Activated CD8-positive, alpha-beta memory T cell treated with anti-CD3 and anti-CD28 coated beads, Interleukin-2, amount 50 U/mL, for 48 hours (primary cell): Measurements from ENCODE around the gene PRKN.

Experiments used
- DNase-seq: peaks from one replicate; pipeline ENCODE4 v3.0.0-alpha.2; 2020

Gene PRKN

DNA sequence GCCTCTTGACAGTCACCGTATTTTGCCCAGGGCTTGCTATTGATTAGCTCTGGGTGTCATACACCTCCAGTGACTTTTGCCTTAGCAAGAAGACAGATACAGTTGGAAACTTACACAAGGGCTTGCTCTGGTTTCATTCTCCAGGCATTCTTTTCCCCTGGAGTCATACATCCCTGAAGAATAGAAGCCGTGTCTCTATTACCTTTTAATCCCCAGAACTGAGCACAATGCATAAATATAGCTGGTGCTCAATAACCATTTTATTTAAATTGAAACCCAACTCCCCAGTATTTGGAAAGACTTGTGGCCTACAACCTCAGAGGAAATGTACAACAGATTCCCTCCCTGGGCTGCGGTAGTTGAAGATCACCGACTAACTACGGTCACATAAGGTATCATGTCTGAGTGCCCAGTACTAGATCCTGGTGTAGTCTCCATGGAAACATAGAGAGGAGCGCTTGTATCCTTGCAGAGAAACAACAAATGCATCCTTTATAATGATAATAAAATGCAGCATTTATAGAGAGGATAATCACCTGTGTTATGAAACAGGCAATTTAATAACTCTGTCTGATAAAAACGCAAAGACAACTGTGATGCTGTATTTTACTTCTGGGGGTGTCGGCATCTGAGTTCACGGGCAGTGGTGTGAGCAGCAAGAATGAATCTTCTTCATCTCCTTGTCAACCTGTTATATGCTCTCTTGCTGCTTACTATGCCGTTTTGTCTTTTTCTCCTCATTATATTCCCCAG, 1052.5 kb downstream of the PRKN start:
- DNase-seq = no peak

GRCh38 chr6:161673026-161673425, 1054.5 kb downstream of the PRKN start:
- DNase-seq = no peak

- DNase-seq = no peak
Observed at GRCh38 chr6:161671117-161671516, 1056.4 kb downstream of the PRKN start.

DNA sequence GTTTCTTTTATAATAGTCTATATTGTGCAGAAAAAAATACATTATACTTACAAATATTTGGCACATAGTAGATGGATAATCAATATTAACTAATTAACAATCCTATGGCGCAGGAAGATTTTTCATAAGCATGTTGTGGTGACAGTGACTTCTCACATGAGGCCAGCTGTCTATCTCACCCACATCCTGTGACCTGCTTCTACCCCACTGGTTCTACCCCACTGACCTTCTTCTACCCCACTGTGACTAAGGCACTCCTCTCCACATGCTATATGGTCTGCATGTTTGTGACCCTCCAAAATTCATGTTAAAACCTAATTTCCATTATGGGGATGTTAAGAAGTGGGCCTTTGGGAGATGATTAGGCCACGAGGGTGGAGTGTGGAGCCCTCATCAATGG, 1058.9 kb downstream of the PRKN start:
- no peak for DNase-seq

GRCh38 chr6:161667957-161668356, 1059.6 kb downstream of the PRKN start:
- DNase-seq = no peak

DNA sequence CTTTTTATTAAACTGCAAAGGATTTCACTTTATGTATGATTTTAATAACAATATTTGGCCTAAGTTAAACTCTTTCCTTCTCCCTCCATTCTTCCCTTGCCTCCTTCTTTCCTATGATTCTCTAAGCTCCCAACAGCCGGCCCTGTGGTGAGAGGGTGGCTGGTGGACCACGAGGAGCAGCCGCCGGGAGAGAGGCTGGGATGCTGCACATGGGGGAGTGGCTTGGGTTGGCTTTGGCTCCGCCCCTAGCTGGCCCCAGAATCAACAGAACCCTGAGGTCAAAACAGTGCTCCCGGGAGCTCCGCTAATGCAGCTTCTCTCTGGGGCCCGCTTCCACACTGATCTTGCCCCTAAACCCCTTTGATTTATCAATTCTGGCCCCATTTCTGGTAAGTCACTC, 1063.9 kb downstream of the PRKN start:
- no peak for DNase-seq

- DNase-seq = no peak
Observed at GRCh38 chr6:161660666-161661571, 1066.6 kb downstream of the PRKN start.

- DNase-seq = no peak
Observed at GRCh38 chr6:161658211-161658610, 1069.4 kb downstream of the PRKN start.

- no peak for DNase-seq
Observed at GRCh38 chr6:161654209-161654608, 1073.4 kb downstream of the PRKN start.

- DNase-seq = no peak
Observed at GRCh38 chr6:161651949-161652348, 1075.6 kb downstream of the PRKN start.

- no peak for DNase-seq
Observed at GRCh38 chr6:161649841-161650240, 1077.7 kb downstream of the PRKN start.

GRCh38 chr6:161649068-161649467, 1078.5 kb downstream of the PRKN start:
- DNase-seq = no peak

GRCh38 chr6:161647234-161647633, 1080.3 kb downstream of the PRKN start:
- no peak for DNase-seq

GRCh38 chr6:161644521-161644920, 1083.0 kb downstream of the PRKN start:
- DNase-seq = no peak

DNA sequence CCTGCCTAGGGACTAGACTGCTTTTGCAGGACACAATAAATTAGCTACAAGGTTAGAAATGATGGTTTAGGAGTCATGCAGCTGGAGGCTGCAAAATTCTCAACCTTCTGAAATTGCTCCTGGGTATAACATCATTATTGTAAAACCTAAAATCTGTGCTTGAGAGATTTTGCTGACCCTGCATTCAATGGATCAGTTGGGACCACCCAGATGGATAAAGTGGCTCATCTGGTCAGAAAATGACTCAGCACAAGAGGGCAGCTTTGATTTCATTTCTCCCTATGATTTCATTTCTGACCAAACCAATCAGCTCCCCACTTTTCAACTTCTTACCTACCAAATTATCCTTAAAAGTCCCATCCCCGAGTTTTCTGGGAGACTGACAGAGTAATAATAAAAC, 1086.4 kb downstream of the PRKN start:
- DNase-seq = no peak

GRCh38 chr6:161639772-161640171, 1087.8 kb downstream of the PRKN start:
- no peak for DNase-seq

DNA sequence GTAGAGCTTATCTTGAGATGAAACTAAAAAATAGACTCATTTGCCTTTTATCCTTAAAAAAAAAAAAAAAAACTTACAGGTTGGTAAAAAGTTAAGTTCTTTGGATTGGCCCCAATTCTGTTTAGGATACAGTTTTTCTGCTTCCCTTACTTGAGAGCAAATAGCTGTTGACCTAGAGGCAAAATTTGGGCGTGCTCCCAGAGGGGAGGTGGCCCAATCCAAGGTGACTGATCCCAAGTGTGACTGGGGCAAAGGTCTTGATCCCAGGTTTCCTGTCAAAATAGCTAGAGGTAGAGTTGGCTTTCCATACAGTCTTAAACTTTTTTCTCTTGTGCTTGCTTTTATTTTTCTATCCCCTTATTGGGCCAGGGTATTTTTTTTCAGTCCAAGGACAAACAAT, 1089.9 kb downstream of the PRKN start:
- no peak for DNase-seq

- no peak for DNase-seq
Observed at GRCh38 chr6:161636882-161637430, 1090.6 kb downstream of the PRKN start.

GRCh38 chr6:161635975-161636374, 1091.6 kb downstream of the PRKN start:
- no peak for DNase-seq

GRCh38 chr6:161634916-161635315, 1092.7 kb downstream of the PRKN start:
- no peak for DNase-seq

GRCh38 chr6:161631676-161632194, 1095.8 kb downstream of the PRKN start:
- no peak for DNase-seq

DNA sequence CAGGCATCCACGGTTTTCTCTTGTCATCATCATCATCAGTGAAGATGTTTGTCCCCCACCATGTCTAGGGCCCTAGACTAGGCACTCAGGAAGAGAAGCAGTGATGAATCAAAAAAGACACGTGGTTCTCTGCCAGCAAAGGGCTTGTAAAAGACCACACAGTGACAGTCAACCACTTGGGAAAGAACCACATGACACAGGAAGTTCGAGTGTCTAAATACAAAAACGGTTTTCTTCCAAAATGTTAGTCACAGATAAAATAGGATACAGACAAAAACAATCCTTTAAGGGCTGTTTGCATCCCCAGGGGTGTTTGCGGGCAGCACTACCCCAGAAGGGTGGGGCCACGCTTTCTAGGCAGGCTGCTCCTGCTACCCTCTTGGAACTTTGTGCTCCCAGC, 1096.9 kb downstream of the PRKN start:
- DNase-seq = no peak

- DNase-seq = no peak
Observed at GRCh38 chr6:161626132-161626676, 1101.4 kb downstream of the PRKN start.
